ENCODE measurements around the gene WHAMM. TPM values are rescaled to one million over a fixed set of nuclear protein-coding genes. Genes with fewer than 3 reads are reported as not detected.
A peak's percentile ranks its signal among the peaks of the same experiment; 100 is the strongest.
"Not testable (repeated sequence)": the region's sequence is repeated elsewhere in the genome, so short reads cannot be mapped to it uniquely, and the experiment has no call there.

The WHAMM gene
- total RNA-seq, 2 donors from 2014 or later: 5.9 to 8.2 TPM

GRCh38 chr15:82849556-82850512, 40.4 kb downstream of the WHAMM start:
- H3K36me3 Mint-ChIP-seq (ENCODE audit: insufficient read depth in 2 of 2): no peaks in the 10 kb centered on the region
- peak; percentile 70 to 72 for ATAC-seq (replicated peaks in 1 of 2)
- H3K4me3 Mint-ChIP-seq: no peak overlapping the region
- peak; percentile 58 to 64 for DNase-seq
- peaks cover 5% of the 10 kb centered on the region for H3K27me3 Mint-ChIP-seq (ENCODE audit: low read depth)
- H3K27ac Mint-ChIP-seq: no peak overlapping the region
- H3K4me1 Mint-ChIP-seq (ENCODE audit: low read depth): peaks cover 13% of the 10 kb centered on the region
- H3K9me3 Mint-ChIP-seq: no peaks in the 10 kb centered on the region

- H3K27ac Mint-ChIP-seq: no peak overlapping the region
- no peaks in the 10 kb centered on the region for H3K36me3 Mint-ChIP-seq (ENCODE audit: insufficient read depth in 2 of 2)
- H3K4me3 Mint-ChIP-seq: no peak overlapping the region
- H3K4me1 Mint-ChIP-seq (ENCODE audit: low read depth): peaks cover 10% of the 10 kb centered on the region
- ATAC-seq (replicated peaks in 1 of 2): no peak
- H3K9me3 Mint-ChIP-seq: no peaks in the 10 kb centered on the region
- no peak for DNase-seq
- no peaks in the 10 kb centered on the region for H3K27me3 Mint-ChIP-seq (ENCODE audit: low read depth)
These were observed 41.3 kb downstream of the WHAMM start for GRCh38 chr15:82850731-82851130.

GRCh38 chr15:82851306-82851850, 42.0 kb downstream of the WHAMM start:
- Mint-ChIP-seq H3K36me3 (ENCODE audit: insufficient read depth in 2 of 2) (no peaks in the 10 kb centered on the region), H3K4me1 (ENCODE audit: low read depth) (peaks cover 14% of the 10 kb centered on the region), H3K4me3 (no peak overlapping the region), H3K27ac (no peak overlapping the region), H3K27me3 (ENCODE audit: low read depth) (no peaks in the 10 kb centered on the region), H3K9me3 (no peaks in the 10 kb centered on the region)
- DNase-seq: no peak
- ATAC-seq (replicated peaks in 1 of 2): no peak

DNA sequence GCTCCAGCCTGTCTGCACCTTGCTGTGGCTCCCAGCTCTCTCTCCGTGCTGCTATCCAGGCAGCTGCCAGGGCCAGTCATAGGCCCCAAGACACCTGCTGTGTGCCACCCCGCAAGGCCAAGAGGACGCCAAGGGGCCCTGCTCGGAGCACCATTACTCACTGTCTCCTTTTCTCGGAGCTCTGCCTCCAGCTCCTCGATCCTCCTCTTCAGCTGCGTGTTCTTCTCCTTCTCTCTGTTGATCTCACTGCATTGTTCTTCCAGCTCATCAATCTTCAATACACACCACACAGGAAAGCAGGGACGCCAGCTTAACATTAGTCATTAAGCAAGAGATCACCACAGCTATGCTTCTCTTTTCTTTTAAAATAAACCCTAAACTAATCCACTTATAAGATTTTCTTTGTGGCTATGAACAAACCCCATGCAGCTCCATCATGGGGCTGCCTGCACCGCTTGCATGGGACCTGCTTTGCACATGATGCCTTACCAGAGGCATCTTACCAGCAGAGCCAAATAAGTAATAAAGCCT, 42.6 kb downstream of the WHAMM start:
- Mint-ChIP-seq H3K9me3 (no peaks in the 10 kb centered on the region), H3K27ac (no peak overlapping the region), H3K4me1 (ENCODE audit: low read depth) (peaks cover 14% of the 10 kb centered on the region), H3K4me3 (no peak overlapping the region), H3K27me3 (ENCODE audit: low read depth) (no peaks in the 10 kb centered on the region), H3K36me3 (ENCODE audit: insufficient read depth in 2 of 2) (no peaks in the 10 kb centered on the region)
- ATAC-seq (replicated peaks in 1 of 2) (no peak), DNase-seq (no peak)

DNA sequence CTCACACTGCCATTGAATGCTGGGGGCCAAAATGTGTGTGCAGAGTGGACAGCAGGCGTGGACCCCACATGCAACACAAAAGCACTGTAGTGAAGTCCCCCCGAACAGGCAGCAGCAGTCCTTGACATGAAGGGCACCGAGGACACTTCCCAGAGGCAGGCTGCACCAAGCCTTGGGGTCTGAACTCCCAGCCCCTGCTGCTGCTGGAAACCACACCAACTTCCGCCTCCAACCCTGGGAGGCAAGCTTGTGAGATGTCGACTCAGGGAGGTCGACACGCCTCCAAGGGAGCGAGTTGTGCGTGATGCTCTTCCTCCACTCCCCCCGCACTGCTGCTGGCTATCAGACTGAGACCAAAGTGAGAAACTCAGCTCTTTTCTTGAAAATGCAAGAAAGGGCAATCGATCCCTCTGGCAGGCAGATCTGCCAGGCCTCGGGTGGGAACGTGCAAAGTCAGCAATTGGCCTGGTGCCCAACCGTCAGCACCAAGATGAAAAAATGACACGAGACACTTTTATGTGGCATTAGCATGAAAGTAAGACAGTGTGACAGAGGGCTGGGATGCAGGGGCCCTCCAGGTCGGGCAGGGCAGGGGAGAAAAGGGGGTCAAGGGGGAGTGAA, 43.6 kb downstream of the WHAMM start:
- DNase-seq (no peak), ATAC-seq (replicated peaks in 1 of 2) (no peak)
- Mint-ChIP-seq H3K4me3 (no peak overlapping the region), H3K9me3 (no peaks in the 10 kb centered on the region), H3K27me3 (ENCODE audit: low read depth) (no peaks in the 10 kb centered on the region), H3K4me1 (ENCODE audit: low read depth) (peaks cover 14% of the 10 kb centered on the region), H3K27ac (no peak overlapping the region), H3K36me3 (ENCODE audit: insufficient read depth in 2 of 2) (no peaks in the 10 kb centered on the region)

DNA sequence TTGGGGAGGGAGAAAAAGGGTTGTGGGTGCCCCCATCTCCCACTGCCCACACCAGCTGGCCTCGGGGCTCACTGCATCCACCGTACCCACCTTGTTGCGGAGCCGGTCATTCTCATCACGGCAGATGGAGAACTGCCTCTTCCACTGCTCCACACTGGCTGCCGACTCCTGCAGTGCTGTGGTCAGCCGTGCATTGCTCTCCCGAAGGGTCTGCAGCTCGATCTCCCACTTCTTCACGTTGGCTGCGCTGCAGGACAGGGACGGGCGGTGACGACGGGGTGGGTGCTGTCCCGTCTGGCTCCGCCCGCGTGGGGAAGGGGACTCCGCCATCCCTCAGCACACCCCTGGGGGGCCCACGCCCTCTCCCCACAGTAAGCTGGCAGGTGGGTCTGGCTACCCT, 45.1 kb downstream of the WHAMM start:
- H3K27me3 Mint-ChIP-seq (ENCODE audit: low read depth): no peaks in the 10 kb centered on the region
- H3K27ac Mint-ChIP-seq: no peak overlapping the region
- H3K9me3 Mint-ChIP-seq: no peaks in the 10 kb centered on the region
- no peaks in the 10 kb centered on the region for H3K36me3 Mint-ChIP-seq (ENCODE audit: insufficient read depth in 2 of 2)
- no peak overlapping the region for H3K4me3 Mint-ChIP-seq
- ATAC-seq (replicated peaks in 1 of 2): no peak
- peaks cover 10% of the 10 kb centered on the region for H3K4me1 Mint-ChIP-seq (ENCODE audit: low read depth)
- no peak for DNase-seq

DNA sequence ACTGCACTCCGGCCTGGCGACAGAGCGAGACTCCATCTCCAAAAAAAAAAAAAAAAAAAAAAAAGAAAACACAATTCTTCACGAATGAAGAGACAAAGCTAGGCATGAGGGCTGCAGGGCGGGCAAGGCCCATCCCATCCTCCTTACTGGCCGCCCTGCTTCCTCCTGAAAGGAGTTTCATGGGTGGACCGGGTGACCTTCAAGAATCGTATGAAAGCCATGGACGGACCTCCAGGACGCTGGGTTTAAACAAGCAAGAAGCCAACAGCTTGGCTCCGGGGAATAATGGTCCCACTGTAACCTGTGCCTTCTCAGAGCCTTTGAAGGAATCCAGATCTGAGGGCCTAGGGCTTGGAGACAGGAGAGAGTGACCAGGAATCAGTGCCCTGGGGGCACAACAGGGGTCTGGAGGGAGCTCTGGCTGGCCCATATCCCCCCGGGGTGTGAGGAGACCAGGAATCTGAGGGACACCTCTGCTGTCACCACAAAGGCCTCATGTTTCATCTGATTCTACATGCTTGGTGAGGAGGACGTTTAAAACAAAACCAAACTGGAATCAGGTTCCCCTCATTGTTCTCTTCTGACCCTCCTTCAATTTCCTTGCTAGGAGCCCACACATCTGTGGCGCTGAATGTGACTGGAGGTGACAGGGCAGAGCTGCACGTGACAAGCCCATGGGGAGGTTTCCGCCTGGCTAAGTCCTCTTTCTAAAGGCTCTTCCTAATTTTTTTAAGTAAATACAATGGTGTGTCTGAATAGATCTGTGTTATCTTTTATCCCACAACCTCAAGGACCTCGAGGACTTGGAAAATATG, 46.1 kb downstream of the WHAMM start:
- H3K27ac Mint-ChIP-seq: no peak overlapping the region
- DNase-seq (no peak), ATAC-seq (replicated peaks in 1 of 2) (no peak)
- H3K9me3 Mint-ChIP-seq: no peaks in the 10 kb centered on the region
- H3K27me3 Mint-ChIP-seq (ENCODE audit: low read depth): no peaks in the 10 kb centered on the region
- H3K4me1 Mint-ChIP-seq (ENCODE audit: low read depth): peaks cover 5% of the 10 kb centered on the region
- no peak overlapping the region for H3K4me3 Mint-ChIP-seq
- H3K36me3 Mint-ChIP-seq (ENCODE audit: insufficient read depth in 2 of 2): no peaks in the 10 kb centered on the region

- no peak for ATAC-seq (replicated peaks in 1 of 2)
- H3K4me3 Mint-ChIP-seq: no peak overlapping the region
- H3K27me3 Mint-ChIP-seq (ENCODE audit: low read depth): no peaks in the 10 kb centered on the region
- H3K9me3 Mint-ChIP-seq: no peaks in the 10 kb centered on the region
- H3K36me3 Mint-ChIP-seq (ENCODE audit: insufficient read depth in 2 of 2): no peaks in the 10 kb centered on the region
- no peak for DNase-seq
- peaks cover 5% of the 10 kb centered on the region for H3K4me1 Mint-ChIP-seq (ENCODE audit: low read depth)
- no peak overlapping the region for H3K27ac Mint-ChIP-seq
These were observed 47.2 kb downstream of the WHAMM start for GRCh38 chr15:82856397-82857170.

GRCh38 chr15:82858932-82859331, 49.5 kb downstream of the WHAMM start:
- DNase-seq (no peak), ATAC-seq (replicated peaks in 1 of 2) (no peak)
- Mint-ChIP-seq H3K9me3 (no peaks in the 10 kb centered on the region), H3K27me3 (ENCODE audit: low read depth) (no peaks in the 10 kb centered on the region), H3K36me3 (ENCODE audit: insufficient read depth in 2 of 2) (no peaks in the 10 kb centered on the region), H3K27ac (no peak overlapping the region), H3K4me1 (ENCODE audit: low read depth) (peaks cover 5% of the 10 kb centered on the region), H3K4me3 (no peak overlapping the region)

GRCh38 chr15:82862886-82863285, 53.5 kb downstream of the WHAMM start:
- no peaks in the 10 kb centered on the region for H3K27me3 Mint-ChIP-seq (ENCODE audit: low read depth)

GRCh38 chr15:82864967-82865366, 55.5 kb downstream of the WHAMM start:
- no peak overlapping the region for H3K4me3 Mint-ChIP-seq
- H3K27me3 Mint-ChIP-seq (ENCODE audit: low read depth): no peaks in the 10 kb centered on the region
- DNase-seq (no peak), ATAC-seq (replicated peaks in 1 of 2) (no peak)
- no peaks in the 10 kb centered on the region for H3K4me1 Mint-ChIP-seq (ENCODE audit: low read depth)
- no peak overlapping the region for H3K27ac Mint-ChIP-seq
- no peaks in the 10 kb centered on the region for H3K36me3 Mint-ChIP-seq (ENCODE audit: insufficient read depth in 2 of 2)
- H3K9me3 Mint-ChIP-seq: no peaks in the 10 kb centered on the region

More at GRCh38 chr15:82862886-82863285, 53.5 kb downstream of the WHAMM start:
- DNase-seq (no peak), ATAC-seq (replicated peaks in 1 of 2) (no peak)
- no peak overlapping the region for H3K27ac Mint-ChIP-seq
- no peaks in the 10 kb centered on the region for H3K4me1 Mint-ChIP-seq (ENCODE audit: low read depth)
- H3K4me3 Mint-ChIP-seq: no peak overlapping the region
- no peaks in the 10 kb centered on the region for H3K36me3 Mint-ChIP-seq (ENCODE audit: insufficient read depth in 2 of 2)
- no peaks in the 10 kb centered on the region for H3K9me3 Mint-ChIP-seq

GRCh38 chr15:82865581-82865980, 56.2 kb downstream of the WHAMM start:
- not testable (repeated sequence) for H3K4me3 Mint-ChIP-seq; H3K27me3 Mint-ChIP-seq (ENCODE audit: low read depth); H3K4me1 Mint-ChIP-seq (ENCODE audit: low read depth); ATAC-seq (replicated peaks in 1 of 2); H3K27ac Mint-ChIP-seq; H3K36me3 Mint-ChIP-seq (ENCODE audit: insufficient read depth in 2 of 2); DNase-seq; H3K9me3 Mint-ChIP-seq
